Effector CD8-positive, alpha-beta T cell (primary cell): ENCODE measurements around the gene ARRDC5.
"Not testable (repeated sequence)": the region's sequence is repeated elsewhere in the genome, so short reads cannot be mapped to it uniquely, and the experiment has no call there.

ENCODE experiments used
- DNase-seq: peaks from one replicate; lab custom pipeline; 2025; lab: John Stamatoyannopoulos, UW

ARRDC5 gene

GRCh38 chr19:4870025-4870700 lies 32.5 kb downstream of the ARRDC5 start:
- DNase-seq, result no peak

- DNase-seq, result no peak
These were observed 34.3 kb downstream of the ARRDC5 start for GRCh38 chr19:4868286-4868834.

DNA sequence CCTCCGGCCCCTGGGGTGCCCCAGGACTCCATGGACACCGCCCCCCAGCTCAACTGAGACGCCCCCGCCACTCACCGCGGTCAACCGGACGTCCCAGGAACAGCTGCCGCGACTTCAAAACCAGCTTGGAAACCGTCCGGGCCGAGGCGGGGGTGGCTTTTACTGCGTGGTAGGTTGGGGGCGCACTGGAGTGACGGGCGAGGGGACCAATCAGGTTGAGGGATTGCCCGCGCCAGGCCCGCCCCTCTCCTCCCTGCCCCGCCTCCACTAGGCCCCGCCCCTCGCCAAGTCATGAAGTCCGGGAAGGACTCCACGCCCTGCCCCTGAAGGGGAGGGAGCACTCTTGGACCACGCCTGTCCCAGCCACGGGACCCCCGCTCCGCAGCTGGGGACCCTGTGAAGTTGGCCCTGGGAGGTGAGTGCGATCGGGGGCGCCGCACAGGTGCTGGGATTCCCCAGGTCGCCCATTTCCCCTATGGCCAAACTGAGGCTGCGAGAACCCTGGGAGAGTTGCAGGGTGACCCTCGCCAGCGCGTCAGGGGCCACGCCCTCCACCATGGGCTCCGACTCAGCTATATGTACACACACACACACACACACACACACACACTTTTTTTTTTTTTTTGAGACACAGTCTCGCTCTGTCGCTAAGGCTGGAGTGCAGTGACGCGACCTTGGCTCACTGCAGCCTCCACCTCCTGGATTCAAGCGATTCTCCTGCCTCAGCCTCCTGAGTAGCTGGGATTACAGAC lies 35.0 kb downstream of the ARRDC5 start, which contains the start of gene PLIN3:
Gene PLIN3, minus strand, starts transcription at position 134 of the 752 bp plus-strand sequence. CDS start 6,273 bp downstream, outside the sequence.
- peak; percentile 84 for DNase-seq

DNA sequence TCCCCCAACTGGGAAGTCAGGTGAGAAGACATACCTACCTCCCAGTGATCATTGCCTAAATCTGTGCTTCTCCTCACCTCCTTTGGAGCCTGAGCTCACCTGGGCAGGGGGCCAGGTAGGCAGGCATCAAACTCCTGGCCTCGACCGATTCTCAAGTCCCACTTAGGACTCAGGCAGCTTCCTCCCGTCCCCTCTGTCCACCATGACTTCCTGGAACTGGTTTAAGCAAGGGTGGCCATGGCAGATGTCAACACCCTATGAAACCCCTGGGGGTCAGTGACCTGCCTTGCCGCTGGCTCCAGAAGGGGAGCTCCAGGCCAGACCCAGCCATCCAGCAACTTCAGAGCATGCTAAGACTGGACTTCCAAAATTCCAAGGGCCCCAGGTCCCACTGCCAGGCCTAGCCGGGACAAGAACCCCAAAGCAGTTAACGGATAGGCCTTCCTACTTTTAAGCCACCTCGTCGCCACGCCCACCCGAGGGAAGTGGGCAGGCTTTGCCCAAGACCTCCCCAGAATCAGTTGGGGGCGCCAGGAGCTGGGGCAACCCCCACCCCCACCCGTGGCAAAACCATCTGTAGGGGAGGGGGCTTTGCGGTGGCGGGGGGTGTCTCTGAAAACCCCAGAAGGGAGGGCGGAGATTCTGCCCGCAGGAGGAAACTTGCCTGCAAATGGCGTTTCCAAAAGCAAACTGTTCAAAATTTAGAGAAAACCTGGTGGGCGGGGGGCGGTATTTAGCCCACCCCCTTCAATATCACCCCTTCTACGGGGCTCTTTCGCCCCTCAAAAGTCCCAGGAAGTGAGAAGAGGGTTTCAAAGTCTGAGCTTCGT lies 35.9 kb downstream of the ARRDC5 start:
- peak; percentile 26 for DNase-seq

DNA sequence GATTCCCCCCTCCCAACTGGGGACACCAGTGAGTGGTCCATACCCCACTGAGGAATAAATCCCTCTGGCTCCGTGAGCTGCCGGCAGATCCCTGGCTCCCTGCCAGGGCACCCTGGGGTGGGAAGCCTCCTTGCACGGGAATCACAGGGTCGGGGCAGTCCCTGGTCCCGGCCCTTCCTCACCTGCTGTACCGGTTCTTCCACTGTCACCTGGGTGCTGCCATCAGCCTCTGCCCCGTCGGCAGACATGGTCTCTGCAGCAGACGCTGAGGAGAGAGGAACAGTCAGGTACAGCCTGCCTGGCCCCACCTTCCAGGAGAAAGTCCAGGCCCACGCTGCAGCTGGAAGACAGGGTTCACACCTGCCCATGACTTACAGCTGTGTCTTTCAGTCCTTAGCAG lies 41.5 kb downstream of the ARRDC5 start:
- DNase-seq, result no peak

- DNase-seq, result no peak
These were observed 43.0 kb downstream of the ARRDC5 start for GRCh38 chr19:4859697-4860096.

DNA sequence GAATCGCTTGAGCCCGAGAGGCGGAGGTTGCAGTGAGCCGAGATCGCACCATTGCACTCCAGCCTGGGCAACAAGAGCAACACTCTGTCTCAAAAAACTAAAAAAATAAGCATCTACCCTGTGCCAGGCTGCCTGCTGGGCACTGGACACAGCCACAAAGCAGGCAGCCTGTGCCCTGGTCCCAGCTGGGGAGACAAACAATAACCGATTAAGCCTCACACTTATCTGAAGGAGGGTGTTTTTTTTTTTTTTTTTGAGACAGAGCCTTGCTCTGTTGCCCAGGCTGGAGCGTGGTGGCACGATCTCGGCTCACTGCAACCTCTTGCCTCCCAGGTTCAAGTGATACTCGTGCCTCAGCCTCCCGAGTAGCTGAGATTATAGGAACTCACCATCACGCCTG lies 46.2 kb downstream of the ARRDC5 start:
- not testable (repeated sequence) for DNase-seq

DNA sequence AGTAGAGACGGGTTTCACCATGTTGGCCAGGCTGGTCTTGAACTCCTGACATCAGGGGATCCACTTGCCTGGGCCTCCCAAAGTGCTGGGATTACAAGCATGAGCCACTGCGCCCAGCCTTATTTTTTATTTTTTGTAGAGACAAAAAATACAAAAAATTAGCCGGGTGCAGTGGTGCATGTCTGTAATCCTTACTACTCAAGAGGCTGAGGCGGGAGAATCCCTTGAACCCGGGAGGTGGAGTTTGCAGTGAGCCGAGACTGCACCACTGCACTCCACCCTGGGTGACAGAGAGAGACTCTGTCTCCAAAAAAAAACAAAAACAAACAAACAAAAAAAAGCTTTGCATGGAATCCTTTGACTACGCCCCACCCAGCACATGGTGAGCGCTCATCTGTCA lies 49.2 kb downstream of the ARRDC5 start:
- DNase-seq, result not testable (repeated sequence)

DNA sequence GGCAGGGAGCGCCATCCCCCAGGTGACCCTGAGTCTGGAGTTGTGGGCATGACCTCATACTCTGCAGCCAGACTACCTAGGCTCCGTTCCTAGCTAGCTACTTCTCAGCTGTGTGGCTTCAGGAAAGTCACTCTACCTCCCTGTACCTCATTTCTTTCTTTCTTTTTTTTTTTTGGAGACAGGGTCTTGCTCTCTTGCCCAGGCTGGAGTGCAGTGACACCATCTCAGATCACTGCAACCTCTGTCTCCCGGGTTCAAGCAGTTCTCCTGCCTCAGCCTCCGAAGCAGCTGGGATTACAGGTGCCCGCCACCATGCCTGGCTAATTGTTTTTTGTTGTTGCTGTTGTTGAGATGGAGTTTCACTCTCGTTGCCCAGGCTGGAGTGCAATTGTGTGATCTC lies 50.2 kb downstream of the ARRDC5 start:
- DNase-seq, result no peak

DNA sequence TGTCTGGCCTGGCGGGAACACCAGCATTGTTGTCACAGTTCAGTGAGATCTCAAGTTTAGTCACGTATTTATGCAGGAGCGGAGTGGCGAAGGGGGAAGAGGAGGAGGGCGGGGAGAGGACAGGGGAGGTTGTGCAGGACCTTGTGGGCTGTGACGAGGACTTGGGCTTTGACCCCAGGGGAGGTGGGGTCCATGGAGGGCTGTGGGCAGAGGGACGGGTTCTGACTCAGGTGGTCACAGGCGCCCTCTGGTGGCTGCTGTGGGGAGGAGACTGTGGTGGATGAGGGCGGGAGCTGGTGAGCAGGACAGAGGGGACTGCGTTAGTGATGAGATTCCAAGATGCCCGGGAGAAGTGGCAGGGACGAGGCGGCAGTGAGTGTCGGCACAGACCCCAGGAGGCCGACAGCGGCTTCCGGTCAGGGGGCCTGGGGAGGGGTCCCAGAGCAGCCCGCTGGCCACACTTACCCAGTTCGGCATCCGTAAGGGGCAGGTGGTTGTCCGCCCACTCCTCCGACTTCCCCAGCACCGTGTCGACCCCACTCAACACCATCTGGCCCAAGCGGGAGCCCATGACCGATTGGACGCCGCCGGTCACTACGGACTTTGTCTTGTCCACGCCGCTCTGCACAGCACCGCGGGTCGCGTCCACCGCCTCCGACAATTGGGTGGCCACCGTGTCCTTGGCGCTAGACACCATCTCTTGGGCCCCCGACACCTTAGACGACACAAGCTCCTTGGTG lies 51.0 kb downstream of the ARRDC5 start:
- peak; percentile 74 for DNase-seq

GRCh38 chr19:4849019-4849418 lies 53.7 kb downstream of the ARRDC5 start:
- no peak for DNase-seq

GRCh38 chr19:4847190-4847973 lies 55.3 kb downstream of the ARRDC5 start:
- no peak for DNase-seq

- DNase-seq, result not testable (repeated sequence)
These were observed 56.7 kb downstream of the ARRDC5 start for GRCh38 chr19:4845975-4846374.

DNA sequence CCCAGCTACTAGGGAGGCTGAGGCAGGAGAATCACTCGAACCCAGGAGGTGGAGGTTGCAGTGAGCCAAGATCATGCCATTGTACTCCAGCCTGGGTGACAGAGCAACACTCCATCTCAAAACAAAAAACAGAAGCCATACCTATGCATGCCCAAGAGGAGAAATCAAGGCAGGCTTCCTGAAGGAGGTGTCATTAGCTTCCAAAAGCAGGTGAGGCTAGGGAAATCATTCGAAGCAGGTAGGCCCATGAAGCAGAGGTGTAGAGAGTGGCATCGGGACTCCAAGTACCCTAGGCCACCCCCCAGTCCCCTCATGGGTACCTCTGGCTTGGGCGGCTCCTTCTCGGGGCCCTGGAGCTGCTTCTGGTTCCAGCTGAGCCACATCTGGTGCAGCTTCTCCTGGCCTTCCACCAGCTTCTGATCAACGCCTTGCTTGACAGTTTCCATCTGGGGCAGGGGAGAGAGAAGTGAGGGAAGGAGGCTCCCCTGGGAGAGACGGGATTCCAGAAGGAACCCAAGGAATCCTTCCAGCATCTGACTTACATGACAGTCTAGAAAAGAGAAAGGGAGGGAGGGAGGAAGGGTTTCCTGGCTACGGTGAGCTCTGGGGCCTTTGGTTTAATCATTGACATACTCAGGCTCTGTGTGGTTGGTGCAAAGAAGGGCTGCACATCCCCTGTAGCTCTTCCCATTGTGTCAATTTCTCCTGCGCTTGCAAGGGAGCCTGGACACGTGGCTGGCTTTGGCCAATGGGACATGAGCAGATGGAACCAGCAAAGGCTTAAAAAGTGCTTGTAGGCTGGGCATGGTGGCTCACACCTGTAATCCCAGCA lies 58.1 kb downstream of the ARRDC5 start:
- DNase-seq, result no peak

DNA sequence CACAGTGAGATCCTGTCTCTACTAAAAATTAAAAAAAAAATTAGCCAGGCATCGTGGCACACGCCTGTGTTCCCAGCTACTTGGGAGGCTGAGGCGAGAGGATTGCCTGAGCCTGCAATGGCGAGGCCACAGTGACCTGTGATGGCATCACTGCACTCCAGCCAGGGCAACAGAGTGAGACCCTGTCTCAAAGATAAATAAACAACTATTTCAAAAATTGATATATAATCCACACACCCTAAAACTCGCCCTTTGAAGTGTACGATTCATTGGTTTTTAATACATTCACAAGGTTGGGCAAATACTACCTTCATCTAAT lies 59.1 kb downstream of the ARRDC5 start:
- DNase-seq, result no peak
